Hematopoietic multipotent progenitor cell treated with erythropoietin and hydrocortisone succinate and interleukin-3 and kit ligand, for 17 days (in vitro differentiated cells): ENCODE data around the gene FBXO28.
A peak's percentile ranks its signal among the peaks of the same experiment; 100 is the strongest.

Source experiments
- DNase-seq: peaks from one replicate; pipeline ENCODE4 v3.0.0-alpha.2; 2015; ENCODE audit warnings: low spot score

The FBXO28 gene

DNA sequence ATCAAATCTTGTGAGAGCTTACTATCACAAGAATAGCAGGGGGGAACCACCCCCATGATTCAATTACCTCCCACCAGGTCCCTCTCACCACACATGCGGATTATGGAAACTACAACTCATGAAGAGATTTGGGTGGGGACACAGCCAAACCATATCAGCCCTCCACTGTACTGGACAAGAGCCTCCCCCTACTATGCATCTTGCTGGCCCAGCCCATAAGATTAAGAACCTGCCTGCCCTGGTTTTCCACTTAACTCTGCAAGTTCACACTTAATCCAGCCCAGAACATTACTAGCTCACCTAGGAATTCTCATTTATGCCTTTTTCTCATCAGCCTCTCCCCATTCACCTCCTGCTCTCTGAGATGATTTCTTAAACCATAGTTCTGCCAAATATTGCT is 18.0 kb upstream of the FBXO28 start:
- no peak for DNase-seq

DNA sequence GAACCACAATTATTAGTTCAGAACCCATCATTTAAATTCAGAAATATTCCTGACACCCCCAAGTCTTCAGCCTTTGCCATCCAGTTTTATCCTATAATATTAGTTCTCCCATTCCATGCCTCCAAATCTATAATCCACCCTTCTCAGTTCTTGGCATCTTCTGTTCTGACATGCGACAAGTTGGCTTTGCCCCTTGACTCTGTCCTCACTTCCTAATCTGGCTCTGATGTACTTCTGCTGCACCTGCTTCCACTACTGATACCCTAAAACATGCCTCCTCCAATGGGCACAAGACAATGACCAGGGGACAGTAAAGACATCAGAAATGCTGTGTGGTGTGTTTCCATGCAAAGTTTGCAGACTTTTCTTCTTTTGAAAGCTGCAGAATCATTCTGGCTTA is 17.1 kb upstream of the FBXO28 start:
- no peak for DNase-seq

DNA sequence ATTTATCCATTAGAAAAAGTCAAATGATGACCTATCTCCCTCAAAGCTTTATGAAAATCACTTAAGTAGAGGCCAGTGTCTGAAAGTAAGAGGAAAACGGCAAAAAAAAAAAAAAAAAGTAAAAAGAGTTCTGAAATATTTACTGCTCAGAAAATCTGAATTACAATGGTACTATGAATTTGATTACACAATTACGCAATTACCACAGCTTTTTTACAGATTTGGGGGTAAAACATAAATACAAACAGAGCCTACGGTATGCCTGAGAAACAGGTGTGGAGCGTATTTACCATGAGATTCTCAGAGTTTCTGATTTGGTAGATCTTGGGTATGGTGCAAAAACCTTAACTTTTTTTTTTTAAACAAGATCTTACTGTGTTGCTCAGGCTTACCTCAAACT is 15.9 kb upstream of the FBXO28 start:
- DNase-seq: no peak

DNA sequence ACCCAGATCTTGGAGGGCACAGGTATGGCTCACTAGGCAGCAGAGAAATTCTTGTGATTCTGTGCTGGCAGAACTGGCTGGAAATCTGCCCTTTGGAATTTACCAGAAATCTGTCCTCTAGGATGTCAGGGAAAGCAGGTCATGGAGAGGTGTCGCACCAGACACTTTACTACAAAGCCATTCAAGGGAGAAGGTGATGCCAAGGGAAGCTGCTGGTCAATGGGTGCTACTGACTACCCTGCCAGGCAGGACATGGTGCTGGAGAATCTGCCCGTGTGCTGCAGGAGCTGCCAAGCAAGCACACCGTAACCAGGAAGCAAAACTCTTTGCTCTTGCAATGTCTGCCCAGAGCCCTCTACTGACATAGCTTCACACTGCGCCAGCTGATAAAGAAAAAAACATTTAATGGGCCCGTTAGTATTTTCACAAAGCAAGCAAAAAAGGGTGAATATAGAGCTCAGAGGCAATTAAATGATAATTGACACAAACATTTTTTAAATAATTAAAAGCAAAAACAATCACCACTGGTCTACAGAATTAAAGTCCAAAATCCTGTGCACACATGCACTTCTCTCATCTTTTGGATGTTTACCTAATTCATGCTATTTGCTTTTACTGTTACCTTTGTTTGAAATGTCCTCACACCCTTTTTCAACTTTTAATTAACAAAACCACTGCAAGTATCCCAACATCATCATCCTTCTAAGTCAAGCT is 7.2 kb upstream of the FBXO28 start:
- no peak for DNase-seq

DNA sequence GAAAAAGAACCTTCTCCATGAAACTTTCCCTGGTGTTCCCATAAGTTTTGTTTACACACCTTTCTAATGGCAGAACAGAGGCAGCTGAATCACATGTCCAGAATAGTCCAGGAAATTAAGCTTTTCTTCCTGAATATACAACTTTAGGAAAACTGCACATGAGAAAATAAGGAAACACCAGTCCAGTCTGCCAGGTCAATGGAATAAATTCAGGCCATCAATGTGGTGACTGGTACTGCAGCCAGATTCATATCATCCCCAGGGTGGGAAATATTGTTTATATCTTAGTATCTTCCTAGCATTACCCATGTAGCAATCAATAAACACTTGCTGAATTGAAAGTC is 6.7 kb upstream of the FBXO28 start:
- DNase-seq: no peak

DNA sequence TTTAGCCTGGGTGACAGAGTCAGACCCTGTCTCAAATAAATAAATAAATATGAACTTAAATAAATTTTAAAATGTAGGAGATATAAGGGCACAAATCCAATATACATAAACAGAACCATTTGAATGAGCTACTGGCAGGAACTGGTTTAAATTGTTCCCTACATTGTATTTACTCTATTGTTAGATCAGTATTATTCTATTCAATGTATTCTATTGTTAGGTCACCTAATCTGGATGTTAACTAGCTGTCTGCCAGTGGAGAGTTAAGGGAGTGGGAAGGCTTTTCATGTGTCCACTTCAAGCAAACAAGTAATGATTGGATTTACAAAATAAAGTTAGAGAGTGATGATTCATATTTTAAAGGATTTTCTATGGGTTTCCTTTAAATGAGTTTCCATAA is 4.9 kb upstream of the FBXO28 start:
- no peak for DNase-seq

DNA sequence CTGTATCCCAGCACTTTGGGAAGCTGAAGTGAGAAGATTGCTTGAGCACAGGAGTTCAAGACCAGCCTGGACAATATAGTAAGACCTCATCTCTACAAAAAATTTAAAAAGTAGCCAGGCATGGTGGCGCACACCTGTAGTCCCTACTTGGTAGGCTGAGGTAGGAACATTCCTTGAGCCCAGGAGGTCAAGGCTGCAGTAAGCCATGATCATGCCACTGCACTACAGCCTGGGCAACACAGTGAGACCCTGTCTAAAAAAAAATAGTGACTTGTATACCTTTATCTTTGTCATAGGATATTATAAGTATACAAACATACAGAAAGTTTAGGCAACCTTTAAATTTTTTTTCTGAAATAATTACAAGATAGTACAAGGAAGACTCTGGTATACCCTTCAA is 3.9 kb upstream of the FBXO28 start:
- DNase-seq: no peak

DNA sequence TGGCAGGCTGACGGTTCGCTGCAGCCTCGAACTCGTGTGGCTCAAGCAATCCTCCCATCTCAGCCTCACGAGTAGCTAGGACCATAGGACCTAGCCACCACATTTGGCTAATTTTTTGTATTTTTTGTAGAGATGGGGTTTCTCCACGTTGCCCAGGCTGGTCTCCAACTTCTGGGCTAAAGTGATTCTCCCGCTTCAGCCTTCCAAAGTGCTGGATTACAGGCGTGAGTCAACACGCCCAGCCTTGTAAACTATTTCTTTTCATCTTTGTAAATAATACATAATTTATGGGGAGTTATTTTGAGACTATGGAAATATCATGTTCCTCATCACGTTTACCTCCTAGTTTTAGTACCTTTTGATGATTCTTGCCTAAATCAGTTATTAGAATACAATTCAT is 906 bp upstream of the FBXO28 start:
- no peak for DNase-seq

DNA sequence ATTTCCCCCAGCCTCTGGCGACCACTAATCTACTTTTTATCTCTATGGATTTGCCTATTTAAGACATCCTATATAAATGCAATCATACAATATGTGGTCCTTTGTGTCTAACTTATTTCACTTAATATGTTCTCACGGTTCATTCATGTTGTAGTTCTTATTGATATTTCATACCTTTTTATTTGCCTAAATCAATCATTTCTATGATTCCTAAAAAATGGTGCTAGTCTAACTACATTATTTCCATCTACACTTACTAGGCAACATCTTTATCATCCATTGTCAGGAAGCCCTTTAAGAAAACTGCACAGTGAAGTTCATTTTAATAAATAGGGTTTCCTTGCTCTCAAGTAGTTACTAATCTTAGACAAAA is 380 bp upstream of the FBXO28 start:
- no peak for DNase-seq

DNA sequence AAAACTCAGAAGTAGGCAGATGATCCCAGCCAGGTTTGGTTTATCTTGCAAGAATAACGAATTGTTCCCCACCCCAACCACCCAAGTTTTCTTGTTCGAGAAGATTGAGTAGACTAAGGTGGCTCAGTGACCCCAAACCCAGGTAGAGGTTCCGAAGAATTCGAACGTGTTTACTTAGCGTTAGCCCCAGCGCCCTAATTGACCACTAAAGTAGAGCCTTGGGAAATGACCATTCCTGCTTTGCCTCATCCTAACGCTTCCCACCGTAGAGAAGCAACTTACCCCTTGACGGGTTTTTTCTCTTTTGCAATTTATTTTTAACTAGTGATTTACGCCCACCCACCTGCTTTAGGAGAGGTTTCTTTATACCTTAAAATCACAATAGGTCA is 870 bp downstream of the FBXO28 start:
- peak; percentile 37 for DNase-seq

DNA sequence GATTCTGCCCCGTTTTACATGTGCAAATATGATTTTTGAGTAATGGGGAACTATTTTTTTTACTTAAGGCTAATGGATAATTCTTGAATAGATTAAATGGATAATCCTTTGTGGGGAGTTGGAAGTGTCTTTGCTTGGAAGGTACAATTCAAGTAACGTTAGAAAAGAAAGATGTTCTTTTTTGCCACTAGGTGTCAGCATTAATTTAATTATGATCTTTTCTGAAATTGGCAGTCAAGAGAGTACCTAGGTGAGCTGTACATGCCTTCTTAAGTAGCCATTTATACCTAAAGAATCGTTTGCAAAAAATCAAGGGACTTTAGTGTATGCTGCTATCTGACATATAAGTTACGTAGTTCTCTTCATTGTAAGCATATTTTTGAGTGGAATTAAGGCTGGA is 2.2 kb downstream of the FBXO28 start:
- peak; percentile 76 for DNase-seq

DNA sequence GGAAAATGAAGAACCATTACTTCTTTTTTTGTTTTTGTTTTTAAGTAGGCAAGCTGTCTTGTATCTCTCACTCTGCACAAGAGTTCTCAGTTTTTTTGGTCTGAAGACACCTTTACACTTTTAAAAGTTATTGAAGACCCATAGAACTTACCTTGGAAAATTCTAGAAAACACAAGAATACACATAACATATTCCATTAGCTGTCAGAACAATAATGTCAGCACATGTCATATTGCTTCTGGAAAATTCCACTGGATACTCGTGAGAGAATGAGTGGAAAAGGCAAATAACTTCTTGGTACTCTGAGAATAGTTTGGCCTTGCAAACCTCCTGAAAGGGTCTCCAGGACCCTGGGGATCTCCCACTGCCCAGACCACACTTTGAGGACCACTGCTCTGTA is 4.8 kb downstream of the FBXO28 start:
- DNase-seq: no peak

DNA sequence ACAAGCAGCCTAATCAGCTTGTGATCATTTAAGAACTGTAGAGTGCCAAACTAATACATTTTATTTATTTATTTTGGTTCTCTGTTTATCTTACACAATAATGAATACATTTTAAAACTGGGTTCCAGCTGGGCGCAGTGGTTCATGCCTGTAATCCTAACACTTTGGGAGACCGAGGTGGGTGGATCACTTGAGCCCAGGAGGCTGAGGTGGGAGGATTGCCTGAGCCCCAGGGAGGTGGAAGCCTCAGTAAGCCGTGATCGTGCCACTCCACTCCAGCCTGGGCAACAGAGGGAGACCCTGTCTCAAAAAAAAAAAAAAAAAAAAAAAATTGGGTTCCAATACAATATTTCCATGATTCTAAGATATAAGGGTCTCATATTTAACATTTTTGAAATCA is 9.2 kb downstream of the FBXO28 start:
- no peak for DNase-seq

DNA sequence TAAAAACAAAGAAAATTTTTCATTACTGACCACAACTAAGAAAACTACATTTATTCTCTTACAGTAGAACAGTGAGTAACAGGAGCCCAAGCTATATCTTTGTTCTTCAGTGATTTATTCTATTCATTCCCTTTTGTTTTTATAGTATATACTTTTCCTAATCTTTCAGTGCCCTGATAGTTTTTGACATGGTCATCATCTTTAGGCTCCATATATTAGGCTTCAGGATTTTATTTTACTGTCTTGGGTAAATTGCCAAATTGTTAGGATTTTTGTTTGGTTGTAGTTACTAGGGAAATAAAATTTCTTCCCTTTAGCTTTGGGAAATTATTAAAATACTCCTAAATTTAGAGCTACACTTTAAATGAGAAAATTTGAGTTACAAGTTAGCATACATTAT is 10.3 kb downstream of the FBXO28 start:
- no peak for DNase-seq

DNA sequence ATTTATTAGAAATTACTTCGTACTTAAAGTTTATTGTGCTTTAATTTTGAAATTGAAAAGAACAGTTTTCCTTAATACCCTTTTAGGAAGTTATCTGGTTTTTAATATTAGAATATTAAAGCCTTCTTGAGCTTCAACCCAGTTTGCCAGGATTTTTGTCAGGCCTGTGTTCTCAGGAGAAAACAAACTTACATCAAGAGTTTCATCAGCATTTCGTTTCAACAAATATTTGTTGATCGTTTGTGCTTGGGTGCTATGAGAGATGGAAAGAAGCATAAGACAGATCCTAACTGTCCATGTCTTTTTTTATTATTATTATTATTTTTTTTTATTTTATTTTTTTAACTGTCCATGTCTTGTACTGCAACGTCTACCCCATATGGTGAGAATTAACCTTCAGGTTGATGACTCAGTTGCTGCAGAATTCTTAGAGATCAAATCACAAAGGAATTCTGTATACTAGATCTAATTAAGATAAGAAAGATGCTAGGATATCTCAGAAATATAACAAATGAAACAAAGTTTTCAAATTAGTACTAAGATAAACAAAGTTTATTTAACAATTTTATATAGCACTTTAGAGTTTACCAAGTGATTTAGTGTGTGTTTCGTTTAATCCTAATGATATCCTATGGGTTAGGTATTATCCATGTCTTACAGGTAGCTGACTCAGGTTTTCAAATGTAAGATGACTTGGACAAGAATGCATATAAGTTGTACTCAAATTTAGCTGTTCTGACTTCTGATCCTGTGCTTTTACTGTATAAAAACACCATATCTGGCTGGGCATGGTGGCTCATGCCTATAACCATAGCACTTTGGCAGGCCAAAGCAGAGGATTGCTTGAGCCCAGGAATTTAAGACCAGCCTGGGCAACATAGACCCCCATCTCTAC is 14.3 kb downstream of the FBXO28 start:
- DNase-seq: no peak

DNA sequence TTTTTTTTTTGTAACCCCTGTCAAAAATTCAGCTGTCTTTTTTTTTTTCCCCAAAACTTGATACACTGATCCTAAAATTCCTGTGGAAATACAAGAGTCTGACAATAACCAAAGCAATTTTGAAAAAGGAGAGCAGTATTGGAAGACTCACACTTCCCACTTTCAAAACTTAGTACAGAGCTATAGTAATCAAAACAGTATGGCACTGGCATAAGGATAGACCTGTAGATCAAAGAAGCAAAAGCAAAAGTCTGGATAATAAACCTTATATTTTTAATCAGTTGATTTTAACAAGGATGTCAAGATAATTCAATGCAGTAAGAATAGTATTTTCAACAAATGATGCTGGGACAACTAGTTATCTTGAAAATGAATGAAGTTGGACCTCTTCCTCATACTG is 17.3 kb downstream of the FBXO28 start:
- no peak for DNase-seq

DNA sequence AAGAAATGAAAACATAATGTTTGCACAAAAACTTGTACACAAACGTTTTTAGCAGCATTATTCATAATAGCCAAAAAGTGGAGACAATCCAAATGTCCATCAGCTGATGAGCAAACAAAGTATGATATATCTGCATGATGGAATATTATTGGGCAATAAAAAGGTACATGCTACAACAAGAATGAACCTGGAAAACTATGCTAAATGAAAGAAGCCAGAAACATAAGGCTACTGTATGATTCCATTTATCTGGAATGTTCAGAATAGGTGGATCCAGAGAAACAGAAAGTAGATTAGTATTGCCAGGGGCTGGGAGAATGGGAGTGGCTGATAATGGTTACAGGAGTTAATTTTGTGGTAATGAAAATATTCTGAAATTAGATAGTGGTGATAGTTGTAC is 19.0 kb downstream of the FBXO28 start:
- no peak for DNase-seq

DNA sequence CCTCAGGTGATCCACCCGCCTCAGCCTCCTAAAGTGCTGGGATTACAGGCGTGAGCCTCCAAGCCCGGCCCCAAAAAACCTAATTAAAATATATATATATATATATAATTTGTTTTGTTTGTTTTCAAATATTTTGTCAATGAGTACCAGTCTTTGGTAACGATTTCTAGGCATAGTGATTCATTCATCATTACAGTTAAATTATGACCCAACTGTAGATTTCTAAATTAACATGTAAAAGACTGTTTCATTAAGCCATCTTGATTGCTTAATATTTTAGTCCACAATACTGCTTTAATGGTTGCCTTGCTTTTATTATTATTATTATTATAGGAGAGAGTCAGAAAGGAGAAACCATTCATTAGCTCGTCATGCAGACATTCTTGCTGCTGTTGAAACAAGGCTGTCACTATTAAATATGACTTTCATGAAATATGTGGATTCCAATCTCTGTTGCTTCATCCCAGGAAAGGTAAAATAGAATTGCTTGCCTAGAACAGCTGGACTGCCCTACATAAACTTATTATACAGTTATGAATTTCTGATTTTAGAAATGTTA is 19.9 kb downstream of the FBXO28 start:
- DNase-seq: no peak

DNA sequence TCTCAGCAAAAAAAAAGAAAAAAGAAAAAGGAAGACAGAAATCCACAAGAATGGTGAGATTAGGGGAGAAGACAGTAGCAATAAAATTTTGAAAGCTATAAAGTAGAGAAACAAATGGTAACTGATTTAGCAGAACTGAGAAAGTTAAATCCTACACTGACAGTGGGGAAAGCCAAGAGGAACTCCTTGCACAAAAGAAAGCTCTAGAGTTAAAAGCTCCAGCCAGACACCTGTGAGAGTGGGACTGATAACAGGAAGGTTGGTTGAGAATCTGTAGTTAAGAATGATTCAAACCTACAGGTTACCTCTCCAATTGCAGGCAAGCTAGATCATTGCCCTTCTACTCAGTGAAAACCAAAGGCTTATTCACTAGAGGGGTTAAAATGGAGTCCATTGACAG is 23.6 kb downstream of the FBXO28 start:
- no peak for DNase-seq

DNA sequence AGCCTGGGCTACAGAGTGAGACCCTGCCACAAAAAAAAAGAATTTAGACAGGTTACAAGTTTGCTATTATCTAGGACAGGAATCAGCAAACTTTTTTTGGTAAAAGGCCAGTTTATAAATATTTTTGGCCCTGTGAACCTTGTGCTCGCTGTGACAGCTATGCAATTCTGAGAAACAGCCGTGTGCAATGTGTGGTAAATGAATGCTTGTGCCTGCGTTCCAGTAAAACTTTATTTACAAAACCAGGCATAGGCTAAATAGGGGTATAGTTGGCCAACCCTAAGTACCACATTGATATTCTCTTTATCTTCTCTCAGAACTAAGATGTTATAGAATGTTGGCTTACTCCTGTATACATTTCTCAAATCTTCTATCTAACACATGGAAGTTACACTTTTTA is 24.3 kb downstream of the FBXO28 start:
- no peak for DNase-seq

DNA sequence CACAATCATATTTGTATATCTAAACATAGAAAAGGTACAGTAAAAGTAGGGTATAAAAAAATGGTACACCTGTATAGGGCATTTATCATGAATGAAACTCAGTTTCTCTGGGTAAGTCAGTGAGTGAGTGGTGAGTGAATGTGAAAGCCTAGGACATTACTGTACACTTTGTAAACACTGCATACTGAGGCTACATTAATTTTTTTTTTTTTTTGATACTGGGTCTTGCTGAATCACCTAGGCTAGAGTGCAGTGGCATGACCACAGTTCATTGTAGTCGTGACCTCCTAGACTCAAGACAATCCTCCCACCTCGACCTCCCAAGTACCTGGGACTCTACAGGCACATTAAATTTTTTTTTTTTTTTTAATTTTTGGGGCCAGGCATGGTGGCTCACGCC is 27.8 kb downstream of the FBXO28 start:
- DNase-seq: no peak

DNA sequence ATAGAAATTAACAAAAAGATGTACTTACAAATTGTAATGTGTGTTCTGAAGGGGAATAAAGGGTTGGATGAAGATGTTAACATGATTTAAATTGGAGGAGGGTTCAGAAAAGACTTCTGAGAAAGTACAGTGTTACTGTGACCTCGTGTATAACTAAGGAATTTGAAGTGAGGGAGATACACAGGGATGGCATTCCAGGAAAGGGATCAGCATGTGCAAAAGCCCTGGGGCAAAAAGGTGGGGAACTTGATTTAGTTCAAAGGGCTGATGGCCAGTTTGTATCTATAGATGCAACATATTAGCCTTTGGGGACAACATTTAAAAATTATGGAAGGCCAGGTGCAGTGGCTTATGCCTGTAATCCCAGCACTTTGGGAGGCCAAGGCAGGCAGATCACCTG is 35.8 kb downstream of the FBXO28 start:
- no peak for DNase-seq

DNA sequence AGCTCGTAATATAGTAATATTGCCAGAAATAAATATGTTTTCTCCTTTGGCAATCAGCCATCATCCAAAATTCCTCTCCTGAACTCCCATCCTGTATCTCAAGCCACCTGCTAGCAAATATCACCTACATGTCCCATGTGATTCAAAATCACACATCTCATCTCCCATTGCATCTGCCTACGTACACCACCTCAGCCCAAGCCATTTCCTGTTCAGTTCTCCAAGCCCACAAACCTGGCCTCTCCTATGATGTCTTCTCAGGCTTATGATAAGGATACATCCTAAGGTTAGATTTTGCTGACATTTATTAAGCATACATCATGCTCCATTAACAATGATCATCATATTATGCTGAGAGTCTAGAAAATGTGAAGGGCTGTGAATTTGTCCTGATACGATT is 37.2 kb downstream of the FBXO28 start:
- no peak for DNase-seq

DNA sequence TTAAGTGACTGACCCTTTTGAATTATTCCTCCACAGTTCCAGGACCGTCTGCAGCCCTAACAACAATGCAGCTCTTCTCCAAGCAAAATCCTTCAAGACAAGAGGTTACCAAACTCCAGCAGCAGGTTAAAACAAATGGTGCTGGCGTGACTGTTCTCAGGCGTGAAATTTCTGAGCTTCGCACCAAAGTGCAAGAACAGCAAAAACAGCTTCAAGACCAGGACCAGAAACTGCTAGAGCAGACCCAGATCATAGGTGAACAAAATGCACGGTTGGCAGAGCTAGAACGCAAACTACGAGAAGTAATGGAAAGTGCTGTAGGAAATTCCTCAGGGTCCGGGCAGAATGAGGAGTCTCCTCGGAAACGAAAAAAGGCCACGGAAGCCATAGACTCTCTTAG is 43.4 kb downstream of the FBXO28 start:
- no peak for DNase-seq
